Upper lobe of right lung (tissue), 1 donor: ENCODE data around the gene ALPL. TPM values are rescaled to one million over a fixed set of nuclear protein-coding genes. Genes with fewer than 3 reads are reported as not detected.
"Not testable (repeated sequence)": the region's sequence is repeated elsewhere in the genome, so short reads cannot be mapped to it uniquely, and the experiment has no call there.

ENCODE experiments used
- ATAC-seq: fragments of 200-7000 bp; cut with Tn5 transposase; one replicate; pipeline ENCODE4 v1.9.1; 2020; ENCODE audit warnings: mild to moderate bottlenecking, moderate library complexity
- DNase-seq: peaks from one replicate; pipeline ENCODE4 v3.0.0-alpha.2; 2020
- H3K27ac ChIP-seq: fragments of 200-600 bp; one replicate; pipeline ENCODE4 v1.8.0; 2022
- H3K27me3 ChIP-seq: fragments of 200-600 bp; one replicate; pipeline ENCODE4 v1.8.0; 2022; ENCODE audit warnings: mild to moderate bottlenecking
- H3K36me3 ChIP-seq: fragments of 200-600 bp; one replicate; pipeline ENCODE4 v1.8.0; 2022
- H3K4me1 ChIP-seq: fragments of 200-600 bp; one replicate; pipeline ENCODE4 v1.8.0; 2022
- H3K4me3 ChIP-seq: fragments of 200-600 bp; one replicate; pipeline ENCODE4 v1.8.0; 2022; ENCODE audit warnings: mild to moderate bottlenecking
- H3K9me3 ChIP-seq: fragments of 200-600 bp; one replicate; pipeline ENCODE4 v1.8.0; 2022
- intact Hi-C: fragments of 100-400 bp; cut with DNase I; formaldehyde crosslinking; loops from one replicate; pipeline ENCODE4 v1.11.0; 2022
- total RNA-seq: library from RNA; stranded (reverse); fragmentation: NEBNext Ultra II Directional; extraction: Animal tissue kit (Norgen Biotek cat#: 25700); gene quantifications from one replicate; pipeline ENCODE4 v1.2.1, GENCODE V29; 2021
- TF ChIP-seq, protein P1 (sequence below): fragments of 200-600 bp; IDR thresholded peaks from one replicate; pipeline ENCODE4 v1.8.0; 2022; ENCODE audit warnings: antibody characterized with exemption
- donor health status: DM: no; HTN: yes; CAD: no; lungs with severe emphysema.

ALPL gene
- total RNA-seq, 1 donor from 2014 or later: 164 TPM

DNA sequence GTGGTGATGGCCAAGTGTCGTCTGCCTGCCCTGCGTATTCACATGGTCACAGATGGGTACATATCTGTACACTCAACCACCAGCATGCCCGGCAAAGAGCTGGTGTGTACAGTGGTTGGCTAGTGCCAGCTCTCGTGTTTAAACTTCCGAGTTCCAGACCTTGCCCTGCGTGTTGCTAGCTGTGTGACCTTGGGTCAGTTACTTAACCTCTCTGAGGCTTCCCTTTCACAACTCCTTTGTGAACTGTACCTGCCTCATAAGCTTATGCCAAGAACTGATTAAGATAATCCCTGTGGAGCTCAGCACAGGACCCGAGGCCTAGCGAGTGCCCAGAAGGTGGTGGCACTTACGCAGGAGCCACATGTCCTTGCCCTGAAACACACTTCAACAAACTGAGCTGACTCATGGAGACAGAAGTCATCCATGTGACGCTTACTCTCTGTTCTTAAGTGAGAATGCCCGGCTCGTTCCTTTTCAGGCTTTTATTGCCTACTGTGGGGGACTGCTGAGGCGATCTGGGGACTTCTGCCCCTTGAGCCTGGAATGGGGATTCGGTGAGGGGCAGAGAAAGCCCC is 55.4 kb downstream of the ALPL start:
- H3K27me3 ChIP-seq: no peaks in the 10 kb centered on the region
- H3K4me1 ChIP-seq: no peaks in the 10 kb centered on the region
- no peaks in the 10 kb centered on the region for H3K9me3 ChIP-seq
- H3K36me3 ChIP-seq: no peaks in the 10 kb centered on the region
- ATAC-seq: no peak
- H3K4me3 ChIP-seq: no peak overlapping the region
- intact Hi-C loops: no loop called here
- no peak for DNase-seq
- TF ChIP-seq, protein P1, sequence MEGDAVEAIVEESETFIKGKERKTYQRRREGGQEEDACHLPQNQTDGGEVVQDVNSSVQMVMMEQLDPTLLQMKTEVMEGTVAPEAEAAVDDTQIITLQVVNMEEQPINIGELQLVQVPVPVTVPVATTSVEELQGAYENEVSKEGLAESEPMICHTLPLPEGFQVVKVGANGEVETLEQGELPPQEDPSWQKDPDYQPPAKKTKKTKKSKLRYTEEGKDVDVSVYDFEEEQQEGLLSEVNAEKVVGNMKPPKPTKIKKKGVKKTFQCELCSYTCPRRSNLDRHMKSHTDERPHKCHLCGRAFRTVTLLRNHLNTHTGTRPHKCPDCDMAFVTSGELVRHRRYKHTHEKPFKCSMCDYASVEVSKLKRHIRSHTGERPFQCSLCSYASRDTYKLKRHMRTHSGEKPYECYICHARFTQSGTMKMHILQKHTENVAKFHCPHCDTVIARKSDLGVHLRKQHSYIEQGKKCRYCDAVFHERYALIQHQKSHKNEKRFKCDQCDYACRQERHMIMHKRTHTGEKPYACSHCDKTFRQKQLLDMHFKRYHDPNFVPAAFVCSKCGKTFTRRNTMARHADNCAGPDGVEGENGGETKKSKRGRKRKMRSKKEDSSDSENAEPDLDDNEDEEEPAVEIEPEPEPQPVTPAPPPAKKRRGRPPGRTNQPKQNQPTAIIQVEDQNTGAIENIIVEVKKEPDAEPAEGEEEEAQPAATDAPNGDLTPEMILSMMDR: no peak
- H3K27ac ChIP-seq: no peak overlapping the region

DNA sequence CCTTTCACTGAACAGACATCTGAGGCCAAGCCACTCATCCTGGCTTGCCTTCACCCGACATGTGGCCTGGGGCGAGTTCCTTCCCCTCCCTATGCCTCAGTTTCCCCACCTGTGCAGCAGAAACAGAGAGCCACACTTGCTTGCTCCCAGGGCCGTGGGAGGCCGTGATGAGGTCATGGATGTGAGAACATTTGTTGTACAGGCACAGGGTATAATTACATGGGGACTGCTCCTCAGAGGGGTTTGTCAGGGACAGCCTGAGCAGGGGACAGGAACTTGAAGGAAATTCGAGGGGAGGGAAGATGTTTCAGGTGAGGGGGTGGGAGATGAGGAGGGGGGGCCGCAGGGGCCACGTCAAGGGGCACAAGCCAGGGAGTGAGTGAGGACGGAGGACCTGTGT is 56.1 kb downstream of the ALPL start:
- no peaks in the 10 kb centered on the region for H3K36me3 ChIP-seq
- H3K9me3 ChIP-seq: no peaks in the 10 kb centered on the region
- TF ChIP-seq, protein P1: no peak
- intact Hi-C loops: no loop called here
- ATAC-seq (no peak), DNase-seq (no peak)
- no peaks in the 10 kb centered on the region for H3K4me1 ChIP-seq
- H3K27ac ChIP-seq: no peak overlapping the region
- H3K27me3 ChIP-seq: no peaks in the 10 kb centered on the region
- H3K4me3 ChIP-seq: no peak overlapping the region

DNA sequence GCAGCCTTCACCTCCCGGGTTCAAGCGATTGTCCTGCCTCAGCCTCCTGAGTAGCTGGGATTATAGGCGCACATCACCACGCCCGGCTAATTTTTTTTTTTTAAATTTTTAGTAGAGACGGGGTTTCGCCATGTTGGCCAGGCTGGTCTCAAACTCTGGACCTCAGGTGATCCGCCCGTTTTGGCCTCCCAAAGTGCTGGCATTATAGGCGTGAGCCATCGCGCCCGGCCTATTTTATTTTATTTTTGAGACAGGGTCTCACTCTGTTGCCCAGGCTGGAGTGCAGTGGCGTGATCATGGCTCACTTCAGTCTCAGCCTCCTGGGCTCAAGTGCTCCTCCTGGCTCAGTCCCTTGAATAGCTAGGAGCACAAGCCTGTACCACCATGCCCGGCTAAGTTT is 57.1 kb downstream of the ALPL start:
- H3K36me3 ChIP-seq, ATAC-seq, H3K27me3 ChIP-seq, DNase-seq, H3K27ac ChIP-seq, H3K9me3 ChIP-seq, H3K4me3 ChIP-seq, intact Hi-C loops, H3K4me1 ChIP-seq: not testable (repeated sequence)

DNA sequence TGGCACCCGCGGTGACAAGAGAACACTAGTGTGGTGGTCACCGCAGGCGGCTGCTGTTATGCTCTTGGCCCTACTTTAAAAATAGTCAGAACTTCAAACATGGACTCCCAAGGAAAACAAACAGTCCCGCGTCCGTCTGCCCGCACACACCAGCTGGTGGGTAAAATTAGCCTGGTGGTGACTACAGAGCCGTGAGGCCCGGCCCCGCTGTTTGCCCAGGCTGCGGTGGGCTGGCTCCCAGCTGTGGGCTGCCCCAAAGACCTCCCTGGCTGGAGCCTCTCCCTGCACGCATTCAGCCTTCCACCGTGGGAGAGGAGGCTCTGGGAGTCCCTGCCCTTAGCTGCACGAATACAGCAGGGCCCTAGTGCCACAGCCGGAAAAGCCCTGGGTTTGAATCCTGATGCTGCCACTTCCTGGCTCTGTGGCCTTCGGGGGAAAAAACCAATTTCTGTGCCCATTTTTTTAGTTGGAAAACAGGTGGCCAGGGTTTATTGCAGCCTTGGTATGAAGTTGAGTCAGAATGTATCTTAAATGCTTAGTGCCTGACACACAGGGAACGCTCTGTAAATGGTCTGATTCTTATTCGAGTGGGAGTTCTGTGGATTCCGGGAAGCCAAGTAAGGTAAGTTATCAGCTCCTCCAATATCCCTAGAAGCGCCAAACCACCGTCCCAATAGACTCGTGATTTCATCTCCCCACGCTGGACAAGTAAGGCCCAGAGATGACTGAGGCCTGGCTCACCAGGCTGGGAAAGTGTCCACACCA is 58.2 kb downstream of the ALPL start:
- H3K36me3 ChIP-seq: no peaks in the 10 kb centered on the region
- H3K4me1 ChIP-seq: no peaks in the 10 kb centered on the region
- no peak for DNase-seq
- no peaks in the 10 kb centered on the region for H3K9me3 ChIP-seq
- TF ChIP-seq, protein P1: no peak
- intact Hi-C loops: no loop called here
- H3K27ac ChIP-seq: no peak overlapping the region
- H3K4me3 ChIP-seq: no peak overlapping the region
- H3K27me3 ChIP-seq: no peaks in the 10 kb centered on the region
- no peak for ATAC-seq

DNA sequence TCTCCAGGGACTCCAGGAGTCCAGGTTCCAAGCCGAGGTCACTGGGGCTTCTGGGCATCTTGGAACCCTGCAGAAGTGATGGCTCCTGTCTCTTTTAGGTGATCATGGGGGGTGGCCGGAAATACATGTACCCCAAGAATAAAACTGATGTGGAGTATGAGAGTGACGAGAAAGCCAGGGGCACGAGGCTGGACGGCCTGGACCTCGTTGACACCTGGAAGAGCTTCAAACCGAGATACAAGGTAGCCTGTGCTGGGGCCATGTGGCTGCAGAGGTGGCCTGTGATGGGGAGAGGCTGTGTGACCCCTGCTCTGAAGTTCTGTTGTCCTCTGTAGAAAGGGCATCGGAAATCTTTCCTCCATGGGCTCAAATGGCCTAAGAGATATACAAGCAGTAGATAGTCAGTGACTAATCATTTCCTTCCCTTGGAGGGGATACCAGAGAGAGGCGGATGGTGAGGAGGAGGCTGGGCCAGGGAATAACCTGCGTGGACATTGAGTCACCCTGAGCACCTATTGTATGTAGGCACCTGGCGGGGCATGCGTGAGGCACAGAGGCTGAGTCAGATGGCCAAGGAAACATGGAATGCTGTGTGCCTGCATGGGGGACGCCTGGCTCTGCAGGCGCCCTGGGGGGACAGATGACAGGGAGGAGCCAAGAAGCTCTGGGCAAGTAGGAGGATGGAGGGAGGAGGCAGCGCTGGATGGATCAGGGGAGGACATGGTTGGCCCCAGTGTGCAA is 59.0 kb downstream of the ALPL start:
- intact Hi-C loops: no loop called here
- Histone ChIP-seq H3K4me1 (no peaks in the 10 kb centered on the region), H3K27ac (no peak overlapping the region), H3K27me3 (no peaks in the 10 kb centered on the region), H3K36me3 (no peaks in the 10 kb centered on the region), H3K9me3 (no peaks in the 10 kb centered on the region), H3K4me3 (no peak overlapping the region)
- DNase-seq (no peak), ATAC-seq (no peak)
- TF ChIP-seq, protein P1: no peak

DNA sequence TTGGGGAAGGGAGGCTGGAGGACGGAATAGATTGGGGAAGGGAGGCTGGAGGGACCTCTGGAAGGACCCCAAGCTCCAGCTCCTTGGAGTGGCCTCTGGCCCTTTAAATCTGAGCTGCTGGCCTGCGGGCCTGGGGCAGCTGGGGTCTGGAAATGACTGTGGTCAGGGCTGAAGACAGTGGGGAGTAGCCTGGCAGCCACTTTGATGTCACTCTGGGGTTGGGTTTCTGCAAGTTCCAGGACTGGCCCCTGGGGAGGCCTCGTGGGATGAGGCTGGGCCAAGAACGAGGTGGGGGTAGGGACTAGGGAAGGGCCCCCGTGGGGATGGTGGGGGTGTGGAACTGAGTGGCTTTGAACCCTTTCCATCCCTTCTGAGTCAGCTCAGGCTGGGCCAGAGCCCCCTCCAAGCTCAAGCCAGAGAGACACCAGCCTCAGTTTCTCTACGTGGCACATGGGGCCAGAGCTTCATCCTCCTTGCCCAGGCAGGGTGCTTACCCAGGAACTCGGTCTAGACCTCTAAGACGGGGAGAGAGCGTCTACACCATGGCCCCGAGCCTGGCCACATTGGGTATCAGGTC is 59.7 kb downstream of the ALPL start:
- ATAC-seq: peak; percentile 3
- Histone ChIP-seq H3K27ac (no peak overlapping the region), H3K36me3 (no peaks in the 10 kb centered on the region), H3K9me3 (no peaks in the 10 kb centered on the region), H3K4me1 (peaks cover 3% of the 10 kb centered on the region), H3K27me3 (no peaks in the 10 kb centered on the region), H3K4me3 (no peak overlapping the region)
- TF ChIP-seq, protein P1: no peak
- intact Hi-C loops: no loop called here
- no peak for DNase-seq
